ENCODE results near the gene MS4A3. TPM values are rescaled to one million over a fixed set of nuclear protein-coding genes. Genes with fewer than 3 reads are reported as not detected.

The MS4A3 gene
- polyA plus RNA-seq, 3 donors = 0.26 TPM; not detected in 2

GRCh38 chr11:60059521-60060240 lies 3.2 kb downstream of the MS4A3 start:
- Histone ChIP-seq H4K20me1 (ENCODE audit: insufficient read depth, low read length) (no peaks in the 10 kb centered on the region), H3K79me2 (ENCODE audit: insufficient read depth, low read length) (peaks cover 69% of the 10 kb centered on the region), H3K27me3 (ENCODE audit: control insufficient read depth in 2 of 2, insufficient read depth in 2 of 2, low read length in 2 of 2) (no peaks in the 10 kb centered on the region), H3K36me3 (replicated peaks in 1 of 2; ENCODE audit: control insufficient read depth in 1 of 2, insufficient read depth in 2 of 2, low read length in 2 of 2) (no peaks in the 10 kb centered on the region), H3K9me3 (replicated peaks in 1 of 2; ENCODE audit: control insufficient read depth in 1 of 2, insufficient read depth in 1 of 2, low read length in 2 of 2) (no peaks in the 10 kb centered on the region), H3K9ac (ENCODE audit: insufficient read depth, low read length, poor library complexity, severe bottlenecking) (no peak overlapping the region), H2AFZ (ENCODE audit: insufficient read depth, low read depth, low read length, poor library complexity, severe bottlenecking) (no peak overlapping the region), H3K27ac (ENCODE audit: low read depth in 1 of 2, low read length in 2 of 2) (no peak overlapping the region), H3K4me1 (ENCODE audit: control insufficient read depth in 1 of 2, insufficient read depth in 2 of 2, low read length in 2 of 2) (peaks cover 48 to 55% of the 10 kb centered on the region in 2 donors), H3K4me3 (replicated peaks in 1 of 3; ENCODE audit: low read depth in 2 of 3, low read length in 3 of 3) (no peak overlapping the region), H3K4me2 (replicated peaks; ENCODE audit: extremely low read depth, low read length, poor library complexity, severe bottlenecking) (no peak overlapping the region)
- WGBS (ENCODE audit: insufficient coverage) = no CpG with 5 or more reads among the region's 4 CpGs
- H3K27ac Mint-ChIP-seq = no peak overlapping the region
- no peaks in the 10 kb centered on the region for H3K9me3 Mint-ChIP-seq
- no peak for DNase-seq
- H3K27me3 Mint-ChIP-seq (ENCODE audit: low read depth in 3 of 3) = no peaks in the 10 kb centered on the region
- no peaks in the 10 kb centered on the region for H3K36me3 Mint-ChIP-seq
- H3K4me1 Mint-ChIP-seq = peaks cover 61% of the 10 kb centered on the region
- no peak overlapping the region for H3K4me3 Mint-ChIP-seq
- TF ChIP-seq, protein P1, sequence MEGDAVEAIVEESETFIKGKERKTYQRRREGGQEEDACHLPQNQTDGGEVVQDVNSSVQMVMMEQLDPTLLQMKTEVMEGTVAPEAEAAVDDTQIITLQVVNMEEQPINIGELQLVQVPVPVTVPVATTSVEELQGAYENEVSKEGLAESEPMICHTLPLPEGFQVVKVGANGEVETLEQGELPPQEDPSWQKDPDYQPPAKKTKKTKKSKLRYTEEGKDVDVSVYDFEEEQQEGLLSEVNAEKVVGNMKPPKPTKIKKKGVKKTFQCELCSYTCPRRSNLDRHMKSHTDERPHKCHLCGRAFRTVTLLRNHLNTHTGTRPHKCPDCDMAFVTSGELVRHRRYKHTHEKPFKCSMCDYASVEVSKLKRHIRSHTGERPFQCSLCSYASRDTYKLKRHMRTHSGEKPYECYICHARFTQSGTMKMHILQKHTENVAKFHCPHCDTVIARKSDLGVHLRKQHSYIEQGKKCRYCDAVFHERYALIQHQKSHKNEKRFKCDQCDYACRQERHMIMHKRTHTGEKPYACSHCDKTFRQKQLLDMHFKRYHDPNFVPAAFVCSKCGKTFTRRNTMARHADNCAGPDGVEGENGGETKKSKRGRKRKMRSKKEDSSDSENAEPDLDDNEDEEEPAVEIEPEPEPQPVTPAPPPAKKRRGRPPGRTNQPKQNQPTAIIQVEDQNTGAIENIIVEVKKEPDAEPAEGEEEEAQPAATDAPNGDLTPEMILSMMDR (IDR thresholded peaks at IDR 0.05) = no peak
- intact Hi-C loops (cut with micrococcal nuclease) = no loop called here

- H3K4me3 ChIP-seq (replicated peaks in 1 of 3; ENCODE audit: low read depth in 2 of 3, low read length in 3 of 3) = no peak overlapping the region
- Mint-ChIP-seq H3K9me3 (peaks cover 0 to 2% (median 0%) of the 10 kb centered on the region in 7 donors), H3K4me1 (peaks cover 18% of the 10 kb centered on the region), H3K27me3 (ENCODE audit: low read depth in 3 of 3) (no peaks in the 10 kb centered on the region), H3K4me3 (no peak overlapping the region), H3K27ac (no peak overlapping the region), H3K36me3 (peaks cover 0 to 6% of the 10 kb centered on the region in 2 donors)
- intact Hi-C loops (cut with micrococcal nuclease) = no loop called here
- H3K27ac ChIP-seq (ENCODE audit: low read depth in 1 of 2, low read length in 2 of 2) = no peak overlapping the region
- H3K79me2 ChIP-seq (ENCODE audit: insufficient read depth, low read length) = peaks cover 65% of the 10 kb centered on the region
- DNase-seq = peak; percentile 25 to 71 (median 59)
- H3K36me3 ChIP-seq (replicated peaks in 1 of 2; ENCODE audit: control insufficient read depth in 1 of 2, insufficient read depth in 2 of 2, low read length in 2 of 2) = no peaks in the 10 kb centered on the region
- no peaks in the 10 kb centered on the region for H3K9me3 ChIP-seq (replicated peaks in 1 of 2; ENCODE audit: control insufficient read depth in 1 of 2, insufficient read depth in 1 of 2, low read length in 2 of 2)
- WGBS (ENCODE audit: insufficient coverage) = no CpG with 5 or more reads among the region's 1 CpG
- peaks cover 11 to 20% of the 10 kb centered on the region in 2 donors for H3K4me1 ChIP-seq (ENCODE audit: control insufficient read depth in 1 of 2, insufficient read depth in 2 of 2, low read length in 2 of 2)
- TF ChIP-seq, protein P1 (IDR thresholded peaks at IDR 0.05) = no peak
- no peak overlapping the region for H3K4me2 ChIP-seq (replicated peaks; ENCODE audit: extremely low read depth, low read length, poor library complexity, severe bottlenecking)
- no peak overlapping the region for H3K9ac ChIP-seq (ENCODE audit: insufficient read depth, low read length, poor library complexity, severe bottlenecking)
- no peaks in the 10 kb centered on the region for H3K27me3 ChIP-seq (ENCODE audit: control insufficient read depth in 2 of 2, insufficient read depth in 2 of 2, low read length in 2 of 2)
- H2AFZ ChIP-seq (ENCODE audit: insufficient read depth, low read depth, low read length, poor library complexity, severe bottlenecking) = no peak overlapping the region
- no peaks in the 10 kb centered on the region for H4K20me1 ChIP-seq (ENCODE audit: insufficient read depth, low read length)
Measured at GRCh38 chr11:60064111-60064510, 7.6 kb downstream of the MS4A3 start.

All from CD14-positive monocyte (primary cell).